Body of pancreas (tissue), 4 donors: Measurements from ENCODE around the gene MRGPRD.

ENCODE experiments used
- CTCF ChIP-seq, 7 experiments: fragments of 450-650 bp in 4 of 7; fragments of 200-600 bp in 3 of 7; sonication (generic) in 3 of 7; IDR thresholded peaks; one replicate each; pipeline ENCODE4 v1.5.1; 2016 to 2019; ENCODE audit warnings: antibody characterized with exemption in 7 of 7
- POLR2A ChIP-seq, 3 donors: fragments of 450-650 bp; IDR thresholded peaks; one replicate each; pipeline ENCODE4 v1.6.1; 2016; ENCODE audit warnings: antibody characterized with exemption in 3 of 3, mild to moderate bottlenecking in 2 of 3

- TF ChIP-seq CTCF (IDR thresholded peaks at IDR 0.05), result no peak
- no peak for TF ChIP-seq POLR2A (IDR thresholded peaks at IDR 0.05)
These were observed 17.2 kb upstream of the MRGPRD start for GRCh38 chr11:68997995-68998348.
